Measurements from ENCODE around the gene FSD2. TPM values are rescaled to one million over a fixed set of nuclear protein-coding genes. Genes with fewer than 3 reads are reported as not detected.

Gene FSD2
- total RNA-seq, 1 experiment from 2014 or later, result not detected

GRCh38 chr15:82768414-82769054, 37.3 kb downstream of the FSD2 start:
- H3K56ac ChIP-seq (ENCODE audit: insufficient read length, low read depth, low read length), result no peak overlapping the region
- no peak overlapping the region for H3K9ac ChIP-seq (ENCODE audit: extremely low read depth, insufficient read length, low read length)
- H3K79me1 ChIP-seq (ENCODE audit: insufficient read depth, low read depth, low read length, poor library complexity, severe bottlenecking), result no peaks in the 10 kb centered on the region
- Mint-ChIP-seq H3K27ac (peak overlapping the region in 1 of 3 experiments; percentile 19; a peak in 1 of 7 replicates), H3K27me3 (ENCODE audit: low read depth) (no peaks in the 10 kb centered on the region; the same call in 1 of the 2 replicates), H3K9me3 (no peaks in the 10 kb centered on the region), H3K36me3 (ENCODE audit: insufficient read depth in 1 of 3, low read depth in 3 of 3) (no peaks in the 10 kb centered on the region; a peak in 1 of 7 replicates), H3K4me3 (no peak overlapping the region), H3K4me1 (peaks cover 4% of the 10 kb centered on the region in 2 experiments; a peak in 2 of 4 replicates)
- H3K27me3 ChIP-seq (ENCODE audit: insufficient read depth, low read length), result no peaks in the 10 kb centered on the region
- H2AFZ ChIP-seq (ENCODE audit: low read length), result no peak overlapping the region
- H2BK12ac ChIP-seq (ENCODE audit: insufficient read length, low read depth, low read length), result no peak overlapping the region
- DNase-seq, result no peak
- H3K79me2 ChIP-seq (ENCODE audit: insufficient read depth, low read length), result no peaks in the 10 kb centered on the region
- no peak overlapping the region for H3K23ac ChIP-seq (ENCODE audit: insufficient read length, low read depth, low read length)
- H2BK15ac ChIP-seq (ENCODE audit: low read depth, low read length), result no peak overlapping the region
- H3K27ac ChIP-seq (ENCODE audit: insufficient read length, low read depth, low read length), result no peak overlapping the region
- no peak overlapping the region for H2AK5ac ChIP-seq (ENCODE audit: insufficient read length, low read length)
- no peak overlapping the region for H3K18ac ChIP-seq (ENCODE audit: insufficient read length, low read depth, low read length)
- no peak overlapping the region for H3K14ac ChIP-seq (ENCODE audit: insufficient read depth, low read length)
- no peaks in the 10 kb centered on the region for H4K20me1 ChIP-seq (ENCODE audit: control insufficient read depth, insufficient read depth, insufficient read length)
- TF ChIP-seq CTCF (conservative IDR thresholded peaks at IDR 0.05), result no peak
- H3K4ac ChIP-seq (ENCODE audit: low read depth, low read length), result no peak overlapping the region
- WGBS (ENCODE audit: extremely low coverage, insufficient read length, low lambda C conversion rate), result no CpG with 5 or more reads among the region's 4 CpGs
- no peak overlapping the region for H3K4me2 ChIP-seq (ENCODE audit: insufficient read depth, insufficient read length, low read length)
- no peaks in the 10 kb centered on the region for H3K23me2 ChIP-seq (ENCODE audit: insufficient read length, low read depth, low read length, poor library complexity, severe bottlenecking)
- no peak overlapping the region for H2BK5ac ChIP-seq (ENCODE audit: insufficient read length, low read length)
- H4K8ac ChIP-seq (replicated peaks; ENCODE audit: insufficient read length, low read depth, low read length), result no peak overlapping the region
- no peak overlapping the region for H2BK20ac ChIP-seq (ENCODE audit: low read depth, low read length, poor library complexity, severe bottlenecking)
- no peak overlapping the region for H2BK120ac ChIP-seq (ENCODE audit: low read depth, low read length, poor library complexity, severe bottlenecking)
- H3K4me1 ChIP-seq (ENCODE audit: insufficient read depth, low read length), result no peaks in the 10 kb centered on the region
- H4K91ac ChIP-seq (ENCODE audit: insufficient read length, low read depth, low read length), result no peak overlapping the region
- no peak overlapping the region for H3T11ph ChIP-seq (ENCODE audit: low read length)
- no peaks in the 10 kb centered on the region for H3K9me3 ChIP-seq (ENCODE audit: control insufficient read depth, low read depth, low read length)
- H4K5ac ChIP-seq (ENCODE audit: insufficient read length, low read depth, low read length), result no peak overlapping the region
